Vagina (tissue), 2 donors: Measurements from ENCODE around the gene GPAT2. TPM values are rescaled to one million over a fixed set of nuclear protein-coding genes. Genes with fewer than 3 reads are reported as not detected.
"Not testable (repeated sequence)": the region's sequence is repeated elsewhere in the genome, so short reads cannot be mapped to it uniquely, and the experiment has no call there.

Experiments used
- DNase-seq, 2 donors: peaks; one replicate each; pipeline ENCODE4 v3.0.0-alpha.2; 2017; ENCODE audit errors: extremely low spot score in 2 of 2
- H3K27ac ChIP-seq: fragments of 200-600 bp; sonication (generic); one replicate; pipeline ENCODE4 v1.5.1; 2019
- H3K27me3 ChIP-seq: fragments of 200-600 bp; sonication (generic); one replicate; pipeline ENCODE4 v1.5.1; 2019
- H3K36me3 ChIP-seq, 2 donors: fragments of 200-600 bp; sonication (generic); one replicate each; pipeline ENCODE4 v1.5.1; 2017 to 2019
- H3K4me1 ChIP-seq: fragments of 200-600 bp; sonication (generic); one replicate; pipeline ENCODE4 v1.5.1; 2019
- H3K4me3 ChIP-seq, 2 donors: fragments of 200-600 bp; sonication (generic); 1 replicate in 1 of 2; 2 replicates in 1 of 2; pipeline ENCODE4 v1.5.1; 2016 to 2019
- H3K9me3 ChIP-seq: fragments of 200-600 bp; sonication (generic); one replicate; pipeline ENCODE4 v1.5.1; 2019
- POLR2A ChIP-seq, 2 donors: fragments of 450-650 bp; IDR thresholded peaks; one replicate each; pipeline ENCODE4 v1.6.1; 2017; ENCODE audit warnings: antibody characterized with exemption in 2 of 2, mild to moderate bottlenecking in 2 of 2, moderate library complexity in 2 of 2
- POLR2AphosphoS5 ChIP-seq, 2 donors: sonication (generic); formaldehyde crosslinking; IDR thresholded peaks; one replicate each; pipeline ENCODE4 v1.9.0; 2017; ENCODE audit warnings: antibody characterized with exemption in 2 of 2, mild to moderate bottlenecking in 2 of 2, low read depth in 1 of 2; ENCODE audit not compliant: insufficient read depth in 1 of 2
- intact Hi-C: fragments of 100-400 bp; cut with DNase I; formaldehyde crosslinking; loops from one replicate; pipeline ENCODE4 v1.15.1; 2023
- total RNA-seq: library from RNA; depleted of rRNA; stranded (reverse); fragments of >200 nt; gene quantifications from one replicate; pipeline ENCODE4 v1.2.3, GENCODE V29; 2016
- TF ChIP-seq, protein P1 (sequence below), 3 experiments: fragments of 450-650 bp in 2 of 3; fragments of 200-600 bp in 1 of 3; sonication (generic) in 1 of 3; IDR thresholded peaks; one replicate each; pipeline ENCODE4 v1.5.1; 2017 to 2019; ENCODE audit warnings: antibody characterized with exemption in 3 of 3, mild to moderate bottlenecking in 2 of 3, moderate library complexity in 2 of 3

The GPAT2 gene
- total RNA-seq, 1 donor from 2014 or later, result 1.2 TPM

- H3K4me3 ChIP-seq, H3K27ac ChIP-seq, H3K36me3 ChIP-seq, H3K4me1 ChIP-seq, DNase-seq, intact Hi-C loops, H3K9me3 ChIP-seq, H3K27me3 ChIP-seq: not testable (repeated sequence)
Measured at GRCh38 chr2:96012086-96012791, 22.5 kb downstream of the GPAT2 start.

DNA sequence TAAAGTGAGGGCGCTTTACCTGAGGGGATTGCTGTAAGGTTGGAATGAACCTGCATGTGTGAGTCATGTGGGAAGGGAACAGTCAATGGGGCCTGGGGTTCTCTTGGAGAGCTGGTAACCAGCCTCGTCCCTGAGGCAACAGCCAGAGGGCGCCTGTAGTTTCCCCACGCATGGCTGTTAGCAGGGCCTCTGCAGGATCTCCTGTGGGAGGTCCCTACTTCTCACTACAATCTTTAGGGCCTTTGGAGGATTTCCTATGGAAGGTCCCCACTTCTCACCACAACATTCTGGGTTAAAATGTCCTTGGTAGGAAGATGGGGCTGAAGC, 23.6 kb downstream of the GPAT2 start:
- H3K27ac ChIP-seq, DNase-seq, H3K4me1 ChIP-seq, intact Hi-C loops, H3K4me3 ChIP-seq, H3K27me3 ChIP-seq, H3K9me3 ChIP-seq, H3K36me3 ChIP-seq: not testable (repeated sequence)

- intact Hi-C loops, H3K9me3 ChIP-seq, H3K36me3 ChIP-seq, H3K4me1 ChIP-seq, H3K27me3 ChIP-seq: not testable (repeated sequence)
- Histone ChIP-seq H3K4me3 (peak overlapping the region; percentile 51 to 55), H3K27ac (peak overlapping the region; percentile 82)
- peak in 1 of 2 donors; percentile 90 for DNase-seq
- peak in 1 of 2 donors; percentile 17 for TF ChIP-seq POLR2A (IDR thresholded peaks at IDR 0.05)
- TF ChIP-seq POLR2AphosphoS5 (IDR thresholded peaks at IDR 0.05; ENCODE audit: insufficient read depth in 1 of 2, low read depth in 1 of 2), result peak in 1 of 2 donors; percentile 50
Measured at GRCh38 chr2:96010320-96011128, 24.2 kb downstream of the GPAT2 start.

DNA sequence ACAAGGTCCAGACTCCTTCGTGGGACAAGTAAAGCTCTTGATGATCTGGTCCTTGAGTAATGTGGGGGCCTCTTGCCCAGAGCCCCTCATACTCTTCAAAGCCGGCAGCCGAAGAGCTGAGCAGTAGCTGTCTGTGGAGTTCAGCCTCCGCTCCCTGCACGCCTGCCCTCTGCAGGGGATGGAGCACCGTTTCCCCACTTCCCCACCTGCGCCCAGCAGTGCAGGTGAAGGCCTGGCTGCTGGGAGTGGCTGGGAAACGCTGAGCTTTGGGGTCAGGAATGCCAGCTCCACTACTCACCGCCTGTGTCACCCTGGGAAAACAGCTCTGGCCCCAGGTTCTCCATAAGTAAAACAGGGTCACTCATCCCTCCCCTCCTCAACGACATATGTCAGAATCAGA, 24.9 kb downstream of the GPAT2 start:
- H3K4me3 ChIP-seq, result peak overlapping the region; percentile 51 to 55
- H3K27me3 ChIP-seq, result not testable (repeated sequence)

DNA sequence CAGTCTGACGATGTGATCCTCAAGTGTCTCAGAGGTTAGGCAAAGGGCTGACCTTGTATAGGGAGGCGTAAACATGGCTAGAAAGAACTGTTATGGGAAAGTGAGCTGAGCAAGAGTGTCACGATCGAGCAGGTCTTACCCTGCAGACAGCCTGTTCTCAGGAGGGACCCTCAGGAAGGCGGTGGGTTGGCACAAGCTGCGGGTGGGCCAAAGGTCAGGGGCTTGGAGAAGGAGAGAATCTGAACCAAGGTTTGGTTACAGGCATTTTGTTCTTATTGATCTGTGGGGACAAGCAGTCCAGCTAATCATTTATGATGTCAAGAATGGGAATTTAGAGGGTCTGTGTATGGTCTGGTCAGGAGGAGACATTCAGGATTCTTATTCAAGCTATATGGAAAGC, 26.7 kb downstream of the GPAT2 start:
- DNase-seq, H3K27me3 ChIP-seq, intact Hi-C loops, H3K36me3 ChIP-seq, H3K9me3 ChIP-seq, H3K4me1 ChIP-seq, H3K27ac ChIP-seq, H3K4me3 ChIP-seq: not testable (repeated sequence)

More for the DNA sequence above, 24.9 kb downstream of the GPAT2 start:
- H3K4me1 ChIP-seq, intact Hi-C loops, H3K9me3 ChIP-seq, H3K36me3 ChIP-seq: not testable (repeated sequence)
- DNase-seq, result peak in 1 of 2 donors; percentile 85
- H3K27ac ChIP-seq, result peak overlapping the region; percentile 82

DNA sequence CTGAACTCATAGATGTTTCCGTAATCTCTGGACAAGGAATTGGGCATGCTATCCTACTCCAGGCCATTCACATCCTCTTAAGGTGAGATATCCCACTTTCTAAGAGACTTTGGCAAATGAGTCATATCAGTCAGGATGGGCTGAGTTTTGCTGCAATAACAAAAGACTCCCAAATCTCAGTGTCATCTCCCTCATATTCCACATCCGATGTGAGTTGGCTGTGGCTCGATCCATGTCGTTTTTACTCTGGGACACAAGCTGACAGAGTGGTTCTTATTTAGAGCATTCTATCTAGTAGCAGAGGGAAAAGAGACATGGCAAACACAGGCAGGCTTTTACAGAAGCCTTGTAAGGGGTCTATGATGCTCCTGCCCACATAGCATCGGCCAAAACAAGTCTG, 28.5 kb downstream of the GPAT2 start:
- intact Hi-C loops, H3K4me3 ChIP-seq, H3K27ac ChIP-seq, H3K9me3 ChIP-seq, H3K4me1 ChIP-seq, DNase-seq, H3K36me3 ChIP-seq, H3K27me3 ChIP-seq: not testable (repeated sequence)

GRCh38 chr2:95992520-95993272, 42.0 kb downstream of the GPAT2 start:
- intact Hi-C loops, result loop anchor here (5.0 kb wide), 1 partner anchor 125 kb away; the partner anchor contains the start of gene ADRA2B

GRCh38 chr2:95992102-95992501, 42.6 kb downstream of the GPAT2 start:
- not testable (repeated sequence) for H3K36me3 ChIP-seq, DNase-seq, H3K27me3 ChIP-seq, H3K9me3 ChIP-seq, H3K4me1 ChIP-seq
- H3K27ac ChIP-seq, result peak overlapping the region; percentile 94
- intact Hi-C loops, result loop anchor here (5.0 kb wide), 1 partner anchor 125 kb away; the partner anchor contains the start of gene ADRA2B
- peak overlapping the region; percentile 69 to 73 for H3K4me3 ChIP-seq

More at GRCh38 chr2:95992520-95993272, 42.0 kb downstream of the GPAT2 start:
- not testable (repeated sequence) for H3K9me3 ChIP-seq, H3K27me3 ChIP-seq, DNase-seq, H3K4me1 ChIP-seq, H3K36me3 ChIP-seq
- TF ChIP-seq, protein P1, sequence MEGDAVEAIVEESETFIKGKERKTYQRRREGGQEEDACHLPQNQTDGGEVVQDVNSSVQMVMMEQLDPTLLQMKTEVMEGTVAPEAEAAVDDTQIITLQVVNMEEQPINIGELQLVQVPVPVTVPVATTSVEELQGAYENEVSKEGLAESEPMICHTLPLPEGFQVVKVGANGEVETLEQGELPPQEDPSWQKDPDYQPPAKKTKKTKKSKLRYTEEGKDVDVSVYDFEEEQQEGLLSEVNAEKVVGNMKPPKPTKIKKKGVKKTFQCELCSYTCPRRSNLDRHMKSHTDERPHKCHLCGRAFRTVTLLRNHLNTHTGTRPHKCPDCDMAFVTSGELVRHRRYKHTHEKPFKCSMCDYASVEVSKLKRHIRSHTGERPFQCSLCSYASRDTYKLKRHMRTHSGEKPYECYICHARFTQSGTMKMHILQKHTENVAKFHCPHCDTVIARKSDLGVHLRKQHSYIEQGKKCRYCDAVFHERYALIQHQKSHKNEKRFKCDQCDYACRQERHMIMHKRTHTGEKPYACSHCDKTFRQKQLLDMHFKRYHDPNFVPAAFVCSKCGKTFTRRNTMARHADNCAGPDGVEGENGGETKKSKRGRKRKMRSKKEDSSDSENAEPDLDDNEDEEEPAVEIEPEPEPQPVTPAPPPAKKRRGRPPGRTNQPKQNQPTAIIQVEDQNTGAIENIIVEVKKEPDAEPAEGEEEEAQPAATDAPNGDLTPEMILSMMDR (IDR thresholded peaks at IDR 0.05), result peak; percentile 84 to 99 (median 96)
- TF ChIP-seq POLR2AphosphoS5 (IDR thresholded peaks at IDR 0.05; ENCODE audit: insufficient read depth in 1 of 2, low read depth in 1 of 2), result peak in 1 of 2 donors; percentile 76
- Histone ChIP-seq H3K27ac (peak overlapping the region; percentile 94), H3K4me3 (peak overlapping the region; percentile 69 to 73)
